GM19395 (cell line): Measurements from ENCODE around the gene ACAN.

Source experiments
- ATAC-seq: cut with Tn5 transposase; IDR thresholded peaks from one replicate; pipeline ENCODE4 v1.9.1; 2021; ENCODE audit warnings: mild to moderate bottlenecking, moderate library complexity; ENCODE audit not compliant: unreplicated experiment

ACAN gene

GRCh38 chr15:88800738-88801137 is 2.5 kb upstream of the ACAN start:
- no peak for ATAC-seq

GRCh38 chr15:88802250-88802990 is 816 bp upstream of the ACAN start:
- no peak for ATAC-seq

GRCh38 chr15:88802991-88803240 is 320 bp upstream of the ACAN start:
- no peak for ATAC-seq

- ATAC-seq, result no peak
These were observed 648 bp downstream of the ACAN start for GRCh38 chr15:88803920-88804247.

- no peak for ATAC-seq
These were observed 1.0 kb downstream of the ACAN start for GRCh38 chr15:88804257-88804656.

GRCh38 chr15:88805031-88805780 is 2.0 kb downstream of the ACAN start:
- ATAC-seq, result no peak

- no peak for ATAC-seq
These were observed 7.2 kb downstream of the ACAN start for GRCh38 chr15:88810446-88810845.

- ATAC-seq, result no peak
These were observed 8.9 kb downstream of the ACAN start for GRCh38 chr15:88812133-88812532.

GRCh38 chr15:88813960-88814359 is 10.7 kb downstream of the ACAN start:
- ATAC-seq, result no peak

GRCh38 chr15:88814393-88814792 is 11.2 kb downstream of the ACAN start:
- ATAC-seq, result no peak

GRCh38 chr15:88818920-88819319 is 15.7 kb downstream of the ACAN start:
- ATAC-seq, result no peak

GRCh38 chr15:88821993-88822392 is 18.8 kb downstream of the ACAN start:
- ATAC-seq, result no peak

- ATAC-seq, result no peak
These were observed 25.6 kb downstream of the ACAN start for GRCh38 chr15:88828791-88829190.

- ATAC-seq, result no peak
These were observed 26.8 kb downstream of the ACAN start for GRCh38 chr15:88830016-88830415.

- no peak for ATAC-seq
These were observed 29.8 kb downstream of the ACAN start for GRCh38 chr15:88832820-88833730.

- ATAC-seq, result no peak
These were observed 30.5 kb downstream of the ACAN start for GRCh38 chr15:88833731-88834100.

GRCh38 chr15:88834211-88834812 is 31.1 kb downstream of the ACAN start:
- no peak for ATAC-seq

- no peak for ATAC-seq
These were observed 31.9 kb downstream of the ACAN start for GRCh38 chr15:88835119-88835518.

- no peak for ATAC-seq
These were observed 32.4 kb downstream of the ACAN start for GRCh38 chr15:88835646-88836045.

GRCh38 chr15:88838667-88839066 is 35.4 kb downstream of the ACAN start:
- no peak for ATAC-seq

GRCh38 chr15:88839146-88839545 is 35.9 kb downstream of the ACAN start:
- ATAC-seq, result no peak
